SU-DHL-6 (cell line): ENCODE measurements around the gene CRISP1.

Experiments
- CTCF ChIP-seq: fragments of 200-600 bp; sonication (generic); IDR thresholded peaks from one replicate; pipeline ENCODE4 v1.5.1; 2017; ENCODE audit warnings: antibody characterized with exemption, mild to moderate bottlenecking, low read length, moderate library complexity; ENCODE audit not compliant: insufficient read depth, poor library complexity, severe bottlenecking
- EZH2phosphoT487 ChIP-seq: fragments of 200-600 bp; sonication (generic), shearing (Covaris generic); conservative IDR thresholded peaks from 2 replicates; pipeline ENCODE4 v1.6.1; 2018; ENCODE audit warnings: mild to moderate bottlenecking, antibody characterized with exemption, low read length, moderate library complexity, mixed read lengths

- TF ChIP-seq CTCF (no peak), EZH2phosphoT487 (no peak)
These were observed 61.1 kb downstream of the CRISP1 start for GRCh38 chr6:49805246-49805645.
